Karpas-422 (cell line): ENCODE results near the gene PDIA3. TPM values are rescaled to one million over a fixed set of nuclear protein-coding genes. Genes with fewer than 3 reads are reported as not detected.
"Not testable (repeated sequence)": the region's sequence is repeated elsewhere in the genome, so short reads cannot be mapped to it uniquely, and the experiment has no call there.

Source experiments
- DNase-seq: peaks from one replicate; pipeline ENCODE4 v3.0.0-alpha.2; 2015
- H2AFZ ChIP-seq: fragments of 200-600 bp; sonication (generic); 2 replicates; pipeline ENCODE4 v1.6.1; 2014; ENCODE audit warnings: antibody characterized with exemption, low read length, mixed read lengths
- H3K27ac ChIP-seq: fragments of 200-600 bp; sonication (generic); 2 replicates; pipeline ENCODE4 v1.5.1; 2014; ENCODE audit warnings: mild to moderate bottlenecking, low read length, moderate library complexity
- H3K27me3 ChIP-seq: fragments of 200-600 bp; sonication (generic); 2 replicates; pipeline ENCODE4 v1.6.1; 2014; ENCODE audit warnings: low read length, mixed read lengths
- H3K36me3 ChIP-seq: fragments of 200-600 bp; sonication (generic); 2 replicates; pipeline ENCODE4 v1.6.1; 2014; ENCODE audit warnings: low read length, mixed read lengths; ENCODE audit not compliant: insufficient read depth
- H3K4me1 ChIP-seq: fragments of 200-600 bp; sonication (generic); 2 replicates; pipeline ENCODE4 v1.6.1; 2014; ENCODE audit warnings: mild to moderate bottlenecking, low read length, mixed read lengths
- H3K4me2 ChIP-seq: fragments of 200-600 bp; sonication (generic); 2 replicates; pipeline ENCODE4 v1.6.1; 2014; ENCODE audit warnings: low read length, low read depth, mild to moderate bottlenecking; ENCODE audit not compliant: poor library complexity, severe bottlenecking
- H3K4me3 ChIP-seq: fragments of 200-600 bp; sonication (generic); 2 replicates; pipeline ENCODE4 v1.5.1; 2014; ENCODE audit warnings: mild to moderate bottlenecking, antibody characterized with exemption, low read length, mixed read lengths
- H3K79me2 ChIP-seq: fragments of 200-600 bp; sonication (generic); 2 replicates; pipeline ENCODE4 v1.6.1; 2014; ENCODE audit warnings: mild to moderate bottlenecking, low read length, mixed read lengths
- H3K9ac ChIP-seq: fragments of 200-600 bp; sonication (generic); 2 replicates; pipeline ENCODE4 v1.6.0; 2014; ENCODE audit warnings: low read length
- H3K9me2 ChIP-seq: fragments of 200-600 bp; sonication (generic), shearing (Covaris generic); replicated peaks from 2 replicates; pipeline ENCODE4 v1.6.0; 2014; ENCODE audit warnings: mild to moderate bottlenecking, low read length, moderate library complexity; ENCODE audit not compliant: insufficient read depth
- H3K9me3 ChIP-seq: fragments of 300-700, 200-600 bp; sonication (generic); 2 replicates; pipeline ENCODE4 v1.6.1; 2014; ENCODE audit warnings: low read length, mixed read lengths
- H4K20me1 ChIP-seq: fragments of 200-600 bp; sonication (generic); 2 replicates; pipeline ENCODE4 v1.6.1; 2014; ENCODE audit warnings: mild to moderate bottlenecking, antibody characterized with exemption, low read length, low read depth; ENCODE audit not compliant: insufficient read depth
- total RNA-seq: library from RNA; depleted of rRNA; stranded (reverse); fragments of >200 nt; shearing (Covaris generic); gene quantifications from 2 replicates; pipeline ENCODE4 v1.2.3, GENCODE V29; 2014; ENCODE audit warnings: low replicate concordance

The PDIA3 gene
- total RNA-seq, 1 experiment from 2014 or later = 198 TPM

- Histone ChIP-seq H3K9me3 (no peaks in the 10 kb centered on the region), H3K79me2 (peaks cover 18% of the 10 kb centered on the region), H3K36me3 (peaks cover 34% of the 10 kb centered on the region), H3K27ac (peak overlapping the region; percentile 95), H3K27me3 (no peaks in the 10 kb centered on the region), H3K4me2 (peak overlapping the region; percentile 40), H3K4me3 (peak overlapping the region; percentile 10; the same call in 1 of the 2 replicates), H3K9ac (peak overlapping the region; percentile 46), H2AFZ (no peak overlapping the region), H4K20me1 (peaks cover 4% of the 10 kb centered on the region; the same call in 1 of the 2 replicates), H3K4me1 (peaks cover 68% of the 10 kb centered on the region), H3K9me2 (no peaks in the 10 kb centered on the region)
- peak; percentile 84 for DNase-seq
Observed at GRCh38 chr15:43799209-43799944, 53.1 kb downstream of the PDIA3 start.

GRCh38 chr15:43799945-43800285 lies 53.7 kb downstream of the PDIA3 start, which contains the start of gene SERINC4:
Gene SERINC4, minus strand, starts transcription at chr15:43800220. Its CDS starts 234 bp downstream, at chr15:43799986.
- H3K4me3 ChIP-seq = peak within 1 kb of the TSS; percentile 87
- peaks cover 18% of the 10 kb centered on the region for H3K79me2 ChIP-seq
- peaks cover 29% of the 10 kb centered on the region for H3K36me3 ChIP-seq
- H3K4me2 ChIP-seq = peak within 1 kb of the TSS; percentile 95
- DNase-seq = no peak
- H3K4me1 ChIP-seq = peaks cover 63% of the 10 kb centered on the region
- no peak within 1 kb of the TSS for H2AFZ ChIP-seq
- H4K20me1 ChIP-seq = no peaks in the 10 kb centered on the region; the same call in 1 of the 2 replicates
- peak within 1 kb of the TSS; percentile 95 for H3K27ac ChIP-seq
- no peaks in the 10 kb centered on the region for H3K27me3 ChIP-seq
- peak within 1 kb of the TSS; percentile 94 for H3K9ac ChIP-seq
- no peaks in the 10 kb centered on the region for H3K9me2 ChIP-seq
- no peaks in the 10 kb centered on the region for H3K9me3 ChIP-seq

DNA sequence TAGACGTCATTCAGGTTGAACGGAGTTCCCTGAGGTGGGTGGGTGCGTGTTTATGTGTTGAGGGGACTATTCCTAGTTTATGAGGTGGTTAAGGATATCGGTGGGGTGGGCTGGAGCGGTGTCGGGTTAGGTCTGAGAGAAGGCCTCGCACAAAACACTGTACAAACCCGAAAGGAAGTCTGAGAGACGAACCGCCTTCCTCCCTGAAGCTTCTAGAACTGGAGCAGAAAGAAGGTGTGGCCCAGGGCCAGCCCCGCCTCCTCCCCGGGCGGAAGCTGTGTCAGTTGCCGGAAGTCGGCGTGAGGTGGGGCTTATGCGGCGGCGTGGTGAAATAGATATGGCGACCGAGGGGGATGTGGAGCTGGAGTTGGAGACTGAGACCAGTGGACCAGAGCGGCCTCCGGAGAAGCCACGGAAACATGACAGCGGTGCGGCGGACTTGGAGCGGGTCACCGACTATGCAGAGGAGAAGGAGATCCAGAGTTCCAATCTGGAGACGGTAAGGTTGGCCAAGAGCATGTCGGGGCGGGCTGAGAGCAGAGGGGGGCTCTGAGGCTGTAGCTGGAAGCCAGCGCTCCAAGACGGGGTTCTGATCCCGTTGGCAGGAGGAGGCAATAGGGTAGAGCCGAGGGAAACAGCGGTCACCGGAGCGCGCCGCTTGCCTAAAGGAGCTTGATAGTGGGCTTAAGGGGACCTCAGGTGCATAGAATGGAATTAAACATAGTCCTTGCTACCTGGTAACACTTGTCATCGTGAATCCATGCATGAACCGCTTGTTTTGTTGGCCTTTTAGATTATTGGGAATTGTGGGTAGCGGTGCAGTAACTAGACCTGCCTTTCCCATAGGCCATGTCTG lies 54.3 kb downstream of the PDIA3 start, which contains the start of gene HYPK:
HYPK (plus strand) TSS at position 314 of the 856 bp plus-strand sequence; CDS start at position 338, 24 bp downstream.
- Histone ChIP-seq H4K20me1 (no peaks in the 10 kb centered on the region; the same call in 1 of the 2 replicates), H3K4me2 (peak within 1 kb of the TSS; percentile 95), H3K27me3 (no peaks in the 10 kb centered on the region), H3K4me1 (peaks cover 57% of the 10 kb centered on the region), H3K4me3 (peak within 1 kb of the TSS; percentile 87), H3K9me2 (no peaks in the 10 kb centered on the region), H3K27ac (peak within 1 kb of the TSS; percentile 95), H3K9me3 (no peaks in the 10 kb centered on the region), H2AFZ (no peak within 1 kb of the TSS), H3K9ac (peak within 1 kb of the TSS; percentile 94), H3K36me3 (peaks cover 26% of the 10 kb centered on the region), H3K79me2 (peaks cover 18% of the 10 kb centered on the region)
- peak; percentile 97 for DNase-seq

GRCh38 chr15:43802676-43803075 lies 56.4 kb downstream of the PDIA3 start:
- H2AFZ ChIP-seq, H3K27me3 ChIP-seq, H3K9me2 ChIP-seq, H3K4me3 ChIP-seq, H4K20me1 ChIP-seq, H3K4me2 ChIP-seq, DNase-seq, H3K9me3 ChIP-seq, H3K9ac ChIP-seq: not testable (repeated sequence)
- peaks cover 39% of the 10 kb centered on the region for H3K36me3 ChIP-seq
- peaks cover 18% of the 10 kb centered on the region for H3K79me2 ChIP-seq
- H3K4me1 ChIP-seq = peaks cover 39% of the 10 kb centered on the region
- H3K27ac ChIP-seq = peak overlapping the region; percentile 34

DNA sequence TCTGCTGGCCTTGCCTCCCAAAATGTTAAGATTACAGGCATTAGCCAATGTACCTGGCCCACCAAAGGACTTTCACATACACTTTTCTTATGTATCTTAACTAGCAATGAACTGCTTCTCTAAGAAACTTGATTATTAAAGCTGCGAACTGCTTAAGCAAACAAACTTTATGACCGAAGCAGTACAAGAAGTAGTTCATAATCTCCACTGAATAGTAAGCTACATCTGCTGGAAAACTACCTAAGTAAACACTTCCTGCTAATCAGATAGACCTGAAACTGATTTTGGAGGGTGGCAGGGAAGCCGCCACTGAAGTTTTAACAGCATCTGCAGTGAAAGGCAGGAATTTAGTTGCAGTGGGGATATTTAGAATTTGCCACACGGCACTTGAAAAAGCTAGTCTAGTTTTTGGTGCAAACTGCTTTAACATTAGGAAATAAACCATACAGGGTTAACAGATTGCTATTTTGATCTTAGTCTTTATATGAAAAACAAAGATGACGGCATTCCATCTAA lies 62.3 kb downstream of the PDIA3 start:
- H3K4me3 ChIP-seq = peak overlapping the region; percentile 52
- no peaks in the 10 kb centered on the region for H3K9me2 ChIP-seq
- H3K27ac ChIP-seq = peak overlapping the region; percentile 99
- no peak overlapping the region for H2AFZ ChIP-seq
- peak overlapping the region; percentile 69 for H3K4me2 ChIP-seq
- H4K20me1 ChIP-seq = no peaks in the 10 kb centered on the region
- H3K9me3 ChIP-seq = no peaks in the 10 kb centered on the region
- H3K27me3 ChIP-seq = no peaks in the 10 kb centered on the region
- peaks cover 33% of the 10 kb centered on the region for H3K4me1 ChIP-seq
- H3K79me2 ChIP-seq = no peaks in the 10 kb centered on the region
- H3K36me3 ChIP-seq = peaks cover 45% of the 10 kb centered on the region
- peak; percentile 53 for DNase-seq
- peak overlapping the region; percentile 67 for H3K9ac ChIP-seq

GRCh38 chr15:43808960-43809678 lies 62.9 kb downstream of the PDIA3 start:
- Histone ChIP-seq H3K4me1 (peaks cover 33% of the 10 kb centered on the region), H3K36me3 (peaks cover 45% of the 10 kb centered on the region), H3K9me3 (no peaks in the 10 kb centered on the region), H3K79me2 (no peaks in the 10 kb centered on the region), H3K9me2 (no peaks in the 10 kb centered on the region), H3K27ac (peak overlapping the region; percentile 99), H3K4me2 (peak overlapping the region; percentile 69), H3K9ac (peak overlapping the region; percentile 67), H3K4me3 (peak overlapping the region; percentile 52), H2AFZ (peak overlapping the region; percentile 15; the same call in 1 of the 2 replicates), H4K20me1 (no peaks in the 10 kb centered on the region), H3K27me3 (no peaks in the 10 kb centered on the region)
- peak; percentile 91 for DNase-seq

- H3K36me3 ChIP-seq = peaks cover 47% of the 10 kb centered on the region; the same call in 1 of the 2 replicates
- H3K27ac ChIP-seq, H4K20me1 ChIP-seq, H3K9me3 ChIP-seq, H3K4me2 ChIP-seq, DNase-seq, H3K9ac ChIP-seq, H3K4me1 ChIP-seq, H3K9me2 ChIP-seq, H3K4me3 ChIP-seq, H3K27me3 ChIP-seq, H2AFZ ChIP-seq: not testable (repeated sequence)
- H3K79me2 ChIP-seq = peaks cover 35% of the 10 kb centered on the region
Observed at GRCh38 chr15:43815064-43815463, 68.8 kb downstream of the PDIA3 start.
